T-helper 17 cell (primary cell): ENCODE data around the gene CHRNA7. TPM values are rescaled to one million over a fixed set of nuclear protein-coding genes. Genes with fewer than 3 reads are reported as not detected.
"Not testable (repeated sequence)": the region's sequence is repeated elsewhere in the genome, so short reads cannot be mapped to it uniquely, and the experiment has no call there.

Experiments used
- ATAC-seq: fragments of 150-1000 bp; cut with Tn5 transposase; 2 replicates; pipeline ENCODE4 v1.10.0; 2021; ENCODE audit warnings: mild to moderate bottlenecking, moderate library complexity
- DNase-seq, 3 donors: peaks; one replicate each; pipeline versions ENCODE4 v3.0.0 to v3.0.0-alpha.2; 2020 to 2021
- H3K9me3 ChIP-seq: one replicate; pipeline ENCODE4 v1.7.0; 2013; ENCODE audit warnings: low read length, mild to moderate bottlenecking; ENCODE audit not compliant: control insufficient read depth, poor library complexity, severe bottlenecking
- H3K27ac Mint-ChIP-seq: one replicate; pipeline ENCODE4 v1.8.0; 2022; ENCODE audit warnings: mild to moderate bottlenecking, moderate library complexity, mixed read lengths
- H3K27me3 Mint-ChIP-seq: one replicate; pipeline ENCODE4 v1.8.0; 2022; ENCODE audit warnings: mixed read lengths
- H3K36me3 Mint-ChIP-seq: one replicate; pipeline ENCODE4 v1.8.0; 2022; ENCODE audit warnings: low read depth, mixed read lengths
- H3K4me1 Mint-ChIP-seq: one replicate; pipeline ENCODE4 v1.8.0; 2022; ENCODE audit warnings: mild to moderate bottlenecking, mixed read lengths
- H3K4me3 Mint-ChIP-seq: one replicate; pipeline ENCODE4 v1.8.0; 2022; ENCODE audit warnings: mild to moderate bottlenecking, moderate library complexity, mixed read lengths
- total RNA-seq, 4 donors: library from RNA in 2 of 4; stranded (reverse) in 2 of 4; gene quantifications; one replicate each; pipeline ENCODE4 v1.2.3 and lab custom pipeline; 2022 to 2026

Gene CHRNA7
- total RNA-seq, 2 donors from 2014 or later: 0.20 to 0.23 TPM

DNA sequence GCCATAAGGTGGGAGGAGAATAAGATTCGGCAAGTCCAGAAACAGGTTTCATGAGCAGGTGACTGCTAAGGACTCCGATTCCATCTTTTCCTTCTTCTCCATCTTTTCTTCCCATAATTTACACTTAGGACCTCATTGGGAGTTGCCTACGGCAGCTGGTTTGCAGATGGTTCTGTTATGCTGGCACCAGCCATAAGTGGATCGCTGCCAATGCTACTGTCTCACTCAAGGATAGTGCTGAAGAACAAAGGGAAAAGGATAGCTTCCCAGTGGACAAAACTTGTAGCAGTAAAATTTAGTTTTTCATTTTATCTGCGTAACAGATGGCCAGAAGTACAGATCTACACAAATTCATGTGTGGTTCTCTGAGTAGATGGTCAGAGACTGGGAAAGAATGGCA is 178.8 kb downstream of the CHRNA7 start:
- ATAC-seq, H3K9me3 ChIP-seq, H3K27ac Mint-ChIP-seq, H3K36me3 Mint-ChIP-seq, H3K4me1 Mint-ChIP-seq, DNase-seq, H3K27me3 Mint-ChIP-seq, H3K4me3 Mint-ChIP-seq: not testable (repeated sequence)

- Mint-ChIP-seq H3K27ac (no peak overlapping the region), H3K27me3 (peaks cover 5% of the 10 kb centered on the region), H3K36me3 (no peaks in the 10 kb centered on the region), H3K4me3 (no peak overlapping the region), H3K4me1 (no peaks in the 10 kb centered on the region)
- ATAC-seq (no peak), DNase-seq (no peak)
- H3K9me3 ChIP-seq: peaks cover 4% of the 10 kb centered on the region
Measured at GRCh38 chr15:32218666-32219065, 188.4 kb downstream of the CHRNA7 start.

Other genes with a start within 250 kb of the CHRNA7 start
- under 1 TPM; 0.37 to 0.83 TPM for gene OTUD7A, start 159.8 kb upstream of the CHRNA7 start, total RNA-seq